Activated T-cell treated with anti-CD3 and anti-CD28 coated beads for 1 hour (primary cell): Measurements from ENCODE around the gene KLHL29.

Source experiments
- DNase-seq: peaks from one replicate; pipeline ENCODE4 v3.0.0-alpha.2; 2020; ENCODE audit warnings: low read depth

Gene KLHL29

DNA sequence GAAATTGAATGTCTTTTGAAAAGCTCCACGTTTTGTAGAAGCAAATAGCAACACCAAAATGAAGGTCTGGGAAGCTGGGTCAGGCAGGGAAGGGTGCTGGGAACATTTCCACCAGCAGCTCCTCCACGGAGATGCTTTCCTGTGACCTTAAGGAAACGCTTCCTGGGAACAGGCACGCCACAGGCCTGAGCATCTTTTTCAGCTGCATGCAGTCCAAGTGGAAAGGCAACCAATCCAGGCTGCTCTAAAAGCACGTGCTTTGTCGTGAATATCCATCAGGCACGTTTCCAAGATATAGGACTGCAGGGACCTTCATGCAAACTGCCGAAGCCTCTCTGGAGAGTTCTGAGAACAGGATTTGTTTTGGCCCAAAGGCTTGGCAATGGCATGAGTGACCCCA is 109.3 kb downstream of the KLHL29 start:
- no peak for DNase-seq

DNA sequence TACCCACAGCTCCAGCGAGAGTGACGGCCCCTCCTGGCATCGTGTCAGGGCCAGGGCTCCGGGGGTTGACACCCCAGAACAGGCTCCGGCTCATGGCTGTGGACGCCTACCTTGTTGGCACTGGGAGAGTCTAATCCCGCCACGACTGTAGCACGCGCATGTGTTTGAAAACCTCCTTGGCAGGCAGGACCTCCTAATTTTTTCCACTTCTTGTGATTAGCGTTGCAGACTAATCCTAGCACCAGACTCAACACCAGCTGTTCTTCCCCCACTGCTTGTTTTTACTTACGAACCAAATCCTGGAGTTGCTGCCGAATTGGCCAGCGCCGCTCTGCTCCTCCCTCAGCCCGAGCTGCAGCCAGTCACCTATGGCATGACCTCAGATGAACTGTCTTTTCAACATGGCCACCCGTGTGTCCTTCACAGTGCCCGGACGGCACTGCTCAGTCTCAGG is 110.7 kb downstream of the KLHL29 start:
- DNase-seq = no peak

DNA sequence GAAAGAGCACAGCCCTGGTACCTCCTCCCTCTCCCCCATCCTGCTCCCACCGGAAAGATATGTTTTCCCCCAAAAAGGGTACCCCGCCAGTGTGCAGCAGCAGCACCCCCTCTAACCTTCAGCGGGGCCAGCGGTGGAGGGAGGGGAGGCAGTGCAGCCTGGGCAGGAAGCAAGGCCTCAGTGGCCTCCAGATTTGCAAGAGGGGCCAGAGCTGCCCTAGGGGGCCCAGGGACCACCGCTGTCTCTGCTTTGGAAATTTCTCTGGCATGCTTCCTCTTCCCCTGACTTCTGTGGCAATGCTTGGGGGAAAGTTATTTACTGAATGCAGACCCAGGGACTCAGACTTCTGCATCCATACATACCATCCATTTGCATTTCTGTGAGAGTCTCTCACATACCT is 111.5 kb downstream of the KLHL29 start:
- DNase-seq = no peak

DNA sequence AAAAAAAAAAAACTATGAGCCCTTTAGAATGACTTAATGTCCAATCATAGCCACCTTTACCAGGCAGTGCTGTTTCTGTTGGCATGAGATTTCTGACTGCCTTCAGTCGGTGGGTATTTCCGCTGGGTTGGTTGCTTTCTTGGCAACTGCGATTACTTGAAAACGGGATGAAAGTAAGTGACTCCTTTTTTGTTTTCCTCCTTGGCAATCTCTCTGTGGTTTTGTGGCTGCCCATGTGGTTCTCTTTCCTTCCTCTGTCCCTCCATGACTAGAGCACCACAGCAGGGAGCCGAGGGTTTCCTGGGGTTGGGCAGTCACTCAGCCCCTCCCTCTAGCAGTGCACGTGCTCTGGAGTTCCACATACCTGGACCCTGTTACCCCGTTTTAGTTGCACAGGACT is 112.1 kb downstream of the KLHL29 start:
- no peak for DNase-seq

DNA sequence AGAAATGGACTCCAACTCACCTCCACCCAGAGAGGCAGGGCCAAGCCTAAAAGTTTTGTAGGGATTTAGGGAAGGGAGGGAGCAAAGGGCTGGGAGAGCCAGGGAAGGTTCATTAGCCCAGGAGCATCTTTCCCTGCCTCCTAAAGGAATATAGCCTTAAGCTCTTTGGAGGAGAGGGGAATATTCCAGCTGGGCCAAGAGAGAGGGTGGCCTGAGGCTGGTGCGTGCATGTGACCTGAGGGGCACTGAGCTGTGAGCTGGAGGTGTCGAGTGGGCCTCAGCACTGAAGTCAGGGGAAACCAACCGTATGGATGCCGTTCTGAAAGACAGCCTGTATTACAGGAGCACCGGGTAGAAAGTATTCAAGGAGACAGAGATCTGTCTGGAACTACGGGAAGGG is 112.6 kb downstream of the KLHL29 start:
- DNase-seq = no peak

DNA sequence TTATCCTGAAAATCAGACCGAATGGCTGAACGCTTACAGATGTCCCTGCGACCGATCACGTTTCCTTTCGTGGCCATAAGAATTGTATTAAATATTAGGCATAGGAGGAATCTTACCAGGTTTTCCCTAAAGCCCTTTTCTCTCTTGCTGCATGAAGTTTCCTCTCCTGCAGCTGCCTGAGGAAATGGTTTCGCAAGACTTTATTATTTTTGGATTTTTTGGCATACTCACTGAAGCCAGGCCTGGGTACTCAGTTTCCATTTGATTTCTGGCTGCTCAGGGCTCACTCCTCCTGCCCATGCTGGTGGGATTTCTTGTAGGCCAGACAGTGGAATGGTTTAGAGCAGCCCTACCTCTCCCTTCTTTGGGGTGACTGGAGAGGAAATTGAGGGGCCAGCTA is 114.0 kb downstream of the KLHL29 start:
- DNase-seq = no peak

DNA sequence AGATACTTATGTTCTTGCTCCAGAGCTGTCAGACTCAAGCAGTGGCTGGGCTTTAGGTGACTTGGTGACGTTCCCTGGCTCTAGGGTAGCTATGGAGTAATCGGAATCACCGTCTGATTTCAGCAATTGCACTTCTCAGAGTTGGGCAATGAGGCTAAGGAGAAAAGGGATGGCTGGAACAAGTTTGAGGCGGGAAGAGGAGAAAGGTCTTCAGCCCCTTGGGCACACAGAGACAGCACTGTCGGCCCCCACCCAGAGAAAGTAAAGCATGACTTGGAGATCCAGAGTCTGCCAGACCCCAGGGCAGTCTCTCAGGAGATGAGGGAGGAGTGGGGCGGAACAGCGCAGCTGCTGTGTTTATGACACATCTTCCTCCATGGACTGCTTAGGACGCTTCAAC is 114.5 kb downstream of the KLHL29 start:
- no peak for DNase-seq

DNA sequence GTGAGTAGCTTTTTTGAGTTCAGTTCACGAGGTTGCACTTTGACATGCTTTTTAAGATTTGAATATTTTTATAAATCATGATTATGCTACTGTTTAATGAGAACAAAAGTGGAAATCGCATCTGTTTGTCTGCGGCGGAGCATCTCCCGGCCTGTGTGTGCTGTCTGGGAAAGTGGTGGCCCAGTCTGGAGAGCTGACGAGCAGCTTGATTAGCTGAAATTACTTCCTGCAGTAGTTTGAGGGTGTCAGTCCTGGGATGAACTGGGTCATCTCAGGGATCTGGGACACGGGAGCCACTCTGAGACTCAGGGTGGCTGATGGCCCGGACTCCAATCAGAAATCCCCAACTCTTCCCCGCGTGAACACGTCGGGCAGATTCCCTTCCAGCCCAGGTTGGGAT is 115.9 kb downstream of the KLHL29 start:
- DNase-seq = no peak

DNA sequence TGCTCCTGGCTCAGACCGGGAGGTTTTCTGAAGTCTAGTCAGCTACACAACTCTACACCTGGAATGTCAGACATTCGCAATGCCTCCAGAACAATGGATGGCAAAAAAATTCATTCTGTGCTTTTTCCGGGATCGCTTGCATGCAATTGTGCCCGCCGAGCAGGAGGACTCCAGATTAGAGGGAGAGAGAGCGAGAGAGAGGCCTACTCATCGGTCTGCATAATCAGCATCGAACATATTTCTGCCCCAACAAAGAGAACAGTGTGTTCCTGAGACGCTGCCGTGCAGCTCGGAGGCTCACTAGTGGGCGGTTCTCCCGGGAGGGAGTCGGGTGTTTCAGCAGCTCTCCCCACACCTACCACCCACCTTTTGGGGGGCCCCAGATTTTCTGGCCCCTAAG is 117.1 kb downstream of the KLHL29 start:
- no peak for DNase-seq

DNA sequence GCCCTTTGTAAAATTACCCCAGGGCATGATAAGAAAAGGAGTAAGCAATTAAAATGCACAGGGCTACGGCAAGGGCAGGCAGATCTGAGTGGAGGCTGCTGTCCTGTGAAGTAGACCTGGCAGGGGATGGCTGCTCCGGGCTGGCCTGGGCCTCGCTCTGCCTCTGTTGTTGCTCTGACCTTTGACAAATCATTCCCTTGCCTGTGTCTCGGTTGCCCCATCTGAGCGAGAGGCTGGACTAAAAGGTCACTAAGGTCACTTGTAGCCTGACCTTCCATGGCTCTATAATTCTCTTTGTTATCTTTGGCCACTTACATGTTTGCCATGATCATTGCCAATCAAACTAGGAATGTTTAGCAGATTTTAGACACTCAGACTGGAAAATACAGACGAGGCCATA is 118.1 kb downstream of the KLHL29 start:
- no peak for DNase-seq

DNA sequence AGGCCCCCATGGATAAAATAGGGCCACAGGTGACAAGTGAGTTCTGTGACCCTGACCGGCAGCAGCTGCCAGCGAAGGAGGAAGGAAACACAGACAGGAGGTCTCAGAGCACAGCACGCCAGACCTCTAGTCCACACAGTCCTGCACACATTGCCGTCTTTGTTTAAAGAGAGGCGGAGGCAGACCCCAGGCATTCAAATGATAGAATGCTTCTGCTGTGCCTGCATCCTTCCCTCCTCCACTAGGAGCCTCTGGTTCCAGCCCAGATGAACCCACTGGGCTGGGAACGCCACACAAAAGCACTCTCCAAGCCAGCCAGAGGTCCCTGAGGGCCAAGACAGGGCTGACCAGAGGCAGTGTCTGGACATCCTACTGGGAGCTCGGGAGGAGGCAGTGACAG is 118.7 kb downstream of the KLHL29 start:
- DNase-seq = no peak

DNA sequence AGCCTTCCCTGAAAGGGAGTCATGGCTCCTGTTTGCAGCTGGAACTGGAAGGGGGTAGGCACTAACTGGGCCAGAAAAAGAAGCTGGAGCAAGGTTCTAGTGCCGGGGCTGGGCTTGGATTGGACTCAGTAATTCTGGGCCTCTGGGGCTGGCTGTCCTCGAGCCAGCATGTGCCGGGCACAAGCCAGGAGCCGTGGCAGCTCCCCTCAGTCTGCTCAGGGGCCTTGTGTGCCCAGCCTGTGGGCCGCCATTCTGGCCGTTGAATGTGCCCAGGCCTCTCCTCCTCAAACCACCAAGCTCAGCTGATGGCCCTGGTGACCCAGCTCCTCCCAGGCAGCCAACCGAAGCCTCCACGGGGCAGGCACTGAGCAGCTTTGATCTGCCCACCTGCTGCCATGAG is 119.6 kb downstream of the KLHL29 start:
- no peak for DNase-seq

DNA sequence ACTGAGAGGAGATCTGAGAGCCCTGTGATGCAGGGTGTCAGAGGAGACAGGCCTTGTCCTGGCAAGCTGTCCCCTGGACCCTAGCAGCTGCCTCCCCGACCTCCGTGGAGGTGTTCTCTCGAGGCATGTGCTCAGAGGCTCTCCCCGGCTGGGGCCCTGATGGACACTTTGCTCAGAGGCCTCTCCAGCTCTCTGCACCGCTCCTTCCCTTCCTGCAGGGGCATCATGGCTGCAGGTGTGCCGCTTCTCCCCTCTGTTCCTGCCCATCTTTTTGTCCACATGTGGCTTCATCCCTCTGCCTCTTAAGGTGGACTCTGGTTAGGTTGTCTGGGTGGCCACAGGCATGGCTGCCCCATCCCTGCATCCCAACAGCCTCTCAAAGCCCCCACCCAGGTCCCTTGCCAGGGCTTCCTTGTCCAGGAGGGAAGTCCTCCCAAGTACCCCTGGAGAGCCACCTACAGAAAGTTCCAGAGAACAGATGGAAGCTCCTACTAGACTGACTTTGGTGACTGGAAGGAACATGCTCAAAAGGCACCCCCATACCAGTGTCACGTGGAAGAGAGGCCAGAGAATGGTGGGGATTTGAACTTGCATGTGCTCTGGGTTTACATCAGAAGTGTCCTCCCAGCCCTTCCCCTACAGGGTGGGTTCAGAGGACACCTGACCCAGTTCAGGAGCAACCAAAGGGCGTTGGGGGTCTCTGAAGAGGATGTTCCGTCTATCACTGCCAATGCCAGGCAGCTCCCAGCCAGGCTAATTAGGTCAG is 120.4 kb downstream of the KLHL29 start:
- no peak for DNase-seq

DNA sequence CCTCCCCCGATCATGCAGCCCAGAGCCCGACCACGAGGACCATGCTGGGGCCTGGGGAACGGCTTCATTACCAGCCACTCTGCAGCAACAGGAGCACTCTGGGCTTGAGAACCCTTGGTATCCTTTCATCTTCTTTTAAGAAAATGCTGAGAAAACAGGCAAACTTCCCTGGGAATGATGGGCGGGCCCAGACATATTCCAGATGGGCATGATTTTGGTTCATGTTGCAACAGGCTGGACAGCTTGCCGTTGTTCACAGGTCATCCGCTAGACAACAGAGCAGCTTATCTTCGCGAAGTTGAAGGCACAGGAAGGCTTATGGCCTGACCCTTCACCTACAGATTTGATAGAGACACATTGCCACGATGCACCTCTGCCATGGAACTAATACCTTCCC is 121.0 kb downstream of the KLHL29 start:
- DNase-seq = no peak

DNA sequence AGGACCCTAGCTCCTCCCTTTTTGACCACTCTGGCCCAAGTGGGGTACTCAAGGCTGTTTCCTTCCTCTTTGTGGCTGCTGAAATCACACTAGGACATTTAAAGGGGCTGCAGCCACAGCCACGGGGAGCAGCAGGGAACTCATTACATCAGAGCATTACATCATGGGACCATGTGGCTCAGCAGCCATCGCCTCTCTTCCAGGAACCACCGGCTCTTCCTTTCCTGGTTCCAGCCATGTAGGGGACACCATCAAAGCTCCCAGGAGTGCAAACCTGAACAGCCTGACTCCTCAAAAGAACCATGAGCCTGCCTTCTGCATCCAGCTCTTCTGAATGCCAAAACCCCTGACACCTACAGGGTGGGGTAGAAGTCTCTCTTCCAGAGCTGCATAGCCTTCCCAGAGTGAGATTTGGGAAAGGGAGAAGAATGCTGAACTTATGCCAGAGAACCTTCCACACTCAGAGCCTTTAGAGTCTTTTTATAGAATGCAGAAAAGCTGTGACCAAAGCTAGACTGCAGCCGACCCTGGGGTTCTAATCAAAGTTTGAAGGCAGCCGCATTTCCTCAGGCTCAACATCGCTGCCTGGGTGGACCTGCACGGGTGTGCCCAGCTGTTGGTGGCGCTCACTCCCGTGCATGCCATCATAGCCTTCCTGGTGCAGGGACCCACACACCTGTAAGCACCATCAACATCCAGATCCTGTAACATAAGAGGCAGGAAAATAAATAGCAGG is 121.7 kb downstream of the KLHL29 start:
- no peak for DNase-seq

DNA sequence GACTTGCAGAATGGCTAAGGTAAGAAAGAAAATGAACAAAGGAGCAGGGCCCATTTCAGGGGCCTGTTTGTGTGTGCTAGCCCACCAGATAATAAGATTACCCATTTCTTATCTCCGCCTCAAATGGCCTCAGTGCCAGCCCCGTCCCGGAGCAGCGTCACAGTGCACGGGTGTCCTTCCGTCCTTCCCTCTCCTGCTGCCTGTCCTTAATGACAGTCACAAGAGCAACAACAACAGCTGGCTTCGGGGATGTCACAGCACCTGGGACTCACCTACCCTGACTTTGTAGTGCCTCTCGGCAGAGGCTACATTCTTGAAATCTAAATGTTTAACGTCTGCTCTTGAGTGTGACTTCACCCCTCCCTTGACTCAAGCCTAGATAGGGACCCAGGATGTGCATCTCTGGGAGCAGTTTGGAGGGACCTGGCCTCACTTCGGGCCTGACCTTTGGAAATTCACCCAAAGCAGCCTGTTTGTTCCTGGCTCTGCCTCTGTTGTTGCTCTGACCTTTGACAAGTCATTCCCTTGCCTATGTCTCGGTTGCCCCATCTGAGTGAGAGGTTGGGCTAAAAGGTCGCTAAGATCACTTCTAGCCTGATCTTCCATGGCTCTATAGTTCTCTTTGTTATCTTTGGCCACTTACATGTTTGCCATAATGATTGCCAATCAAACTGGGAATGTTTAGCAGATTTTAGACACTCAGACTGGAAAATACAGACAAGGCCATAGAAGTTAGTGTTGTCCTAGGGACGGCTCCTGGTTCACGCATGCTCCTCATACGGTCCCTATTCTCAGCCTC is 122.5 kb downstream of the KLHL29 start:
- no peak for DNase-seq

DNA sequence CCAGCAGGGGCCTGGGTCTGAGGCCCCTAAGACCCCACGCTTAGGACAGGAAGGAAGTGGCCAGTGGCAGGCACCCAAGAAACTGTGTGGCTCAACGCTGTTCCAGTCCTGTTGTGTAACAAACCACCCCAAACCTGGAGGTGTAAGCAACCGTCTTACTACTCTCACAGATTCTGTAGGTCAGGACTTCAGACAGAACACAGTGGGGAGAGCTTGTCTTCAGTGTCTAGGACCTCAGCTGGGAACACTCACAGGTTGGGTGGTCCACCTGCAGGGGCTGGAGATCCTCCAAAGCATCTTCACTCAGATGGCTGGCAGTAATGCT is 123.0 kb downstream of the KLHL29 start:
- DNase-seq = no peak

DNA sequence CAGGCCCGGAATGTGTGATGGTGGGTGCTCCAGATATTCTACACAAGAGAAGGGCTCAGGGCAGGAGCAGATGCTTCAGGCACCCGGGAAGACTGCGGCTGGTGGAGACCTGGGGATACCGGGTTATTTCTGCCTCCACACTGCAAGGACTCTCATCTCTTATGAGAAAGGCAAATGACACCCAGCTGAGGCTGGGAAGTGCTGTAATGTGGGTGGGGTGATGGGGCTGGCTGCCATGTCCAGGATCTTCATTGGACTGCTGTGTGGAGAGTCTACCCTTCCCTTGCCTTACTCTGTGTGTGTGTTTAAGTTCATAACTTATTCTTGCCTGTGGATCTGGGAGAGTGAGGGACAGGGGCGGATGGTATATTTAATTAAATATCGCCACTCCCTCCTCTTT is 124.1 kb downstream of the KLHL29 start:
- DNase-seq = no peak

DNA sequence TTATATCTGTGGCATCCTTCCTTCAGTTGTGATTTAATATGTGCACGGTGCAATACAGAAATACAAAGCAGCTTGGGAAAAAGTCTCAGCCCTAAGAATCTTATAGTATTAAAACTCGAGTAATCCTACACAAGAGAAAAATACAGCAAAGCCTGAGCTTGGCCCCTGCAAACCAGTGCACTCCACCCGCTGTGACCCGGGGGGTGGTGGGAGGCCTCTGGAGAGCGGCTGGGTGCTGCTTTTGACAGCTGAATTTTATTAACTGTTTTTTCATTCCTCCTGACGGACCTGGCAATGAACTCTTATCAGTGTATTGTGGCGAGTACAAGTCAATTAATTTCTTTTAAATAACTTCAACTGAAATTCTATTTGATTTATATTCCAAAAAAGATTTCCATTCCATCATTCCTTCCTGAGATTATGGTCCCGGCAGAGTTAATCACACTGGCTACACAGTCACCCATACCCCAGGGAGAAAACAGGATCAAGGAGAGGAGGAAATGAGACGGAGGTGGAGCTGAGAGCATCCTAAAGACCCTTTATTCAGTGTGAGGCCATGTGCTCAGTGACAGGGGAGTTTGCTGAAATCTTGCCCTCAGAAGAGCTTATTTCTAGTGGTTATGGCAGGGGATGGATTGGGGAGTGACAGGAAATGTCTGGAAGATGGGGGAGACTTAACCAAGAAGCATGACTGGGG is 124.8 kb downstream of the KLHL29 start:
- DNase-seq = no peak

DNA sequence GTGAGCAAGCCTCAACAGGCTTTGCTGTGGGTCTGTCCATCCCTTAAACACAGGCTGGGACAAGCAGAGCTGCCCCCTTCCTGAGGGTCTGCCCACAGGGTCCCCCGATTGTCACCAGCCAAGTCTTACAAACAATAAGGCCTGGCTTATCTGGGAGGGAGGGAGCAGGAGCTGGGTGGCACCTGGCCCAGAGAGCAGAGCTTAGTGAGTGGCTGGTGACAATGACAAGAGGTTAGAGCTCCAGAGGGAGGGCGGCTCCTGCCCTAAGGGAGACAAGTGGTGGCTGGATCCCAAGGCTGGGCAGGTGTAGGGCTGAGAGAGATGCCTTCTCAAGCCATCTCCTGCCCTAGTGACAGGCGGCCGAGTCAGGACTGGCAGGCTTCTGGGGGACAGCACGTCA is 125.5 kb downstream of the KLHL29 start:
- DNase-seq = no peak

DNA sequence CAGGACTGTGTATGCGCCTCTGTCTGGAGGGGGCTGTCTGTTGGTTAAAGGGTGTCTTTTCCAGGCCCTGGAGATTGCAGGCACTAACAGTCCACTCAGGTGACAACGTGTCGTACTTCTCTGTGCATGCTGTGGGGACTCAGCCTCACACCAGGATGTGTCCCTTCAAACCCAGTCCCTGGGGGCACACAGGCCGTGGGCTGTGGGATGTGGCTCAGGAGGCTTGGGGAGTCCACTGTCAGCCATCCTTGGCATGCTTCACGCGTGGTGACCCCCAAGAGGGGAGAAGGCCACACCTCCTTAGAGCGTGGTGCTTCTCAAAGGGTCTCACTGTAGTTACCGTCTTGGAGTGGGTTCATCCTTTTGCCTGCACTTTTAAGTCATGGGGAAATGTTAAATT is 127.8 kb downstream of the KLHL29 start:
- no peak for DNase-seq

DNA sequence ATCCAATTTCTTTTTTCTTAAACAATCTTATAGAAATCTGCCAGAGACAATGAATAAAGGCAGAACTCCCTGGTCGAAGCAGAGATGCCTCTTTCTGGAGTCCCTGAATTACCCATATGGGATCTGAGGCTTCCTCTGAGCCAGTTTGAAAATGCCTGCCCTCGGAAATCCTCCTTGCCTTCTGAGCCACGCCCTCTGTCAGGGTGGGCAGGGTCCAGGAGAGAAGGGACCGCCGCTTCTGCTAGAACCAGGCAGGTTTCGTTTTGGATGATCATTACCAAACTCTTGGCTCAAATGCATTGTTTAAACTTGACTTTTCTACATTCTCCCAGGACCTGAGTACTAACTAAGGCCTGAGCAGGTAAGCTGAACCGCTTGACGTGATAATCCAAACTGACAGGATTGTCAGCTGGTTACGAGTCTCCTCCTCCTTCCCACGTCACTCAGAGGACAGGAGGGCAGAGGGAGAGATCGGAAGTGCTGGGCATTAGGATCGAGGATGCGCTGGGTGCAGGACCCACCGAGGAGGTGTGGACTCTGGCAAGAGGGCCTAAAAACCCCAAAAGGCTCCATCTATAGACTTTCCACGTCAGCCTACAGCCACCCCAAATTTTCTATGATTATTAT is 128.4 kb downstream of the KLHL29 start:
- no peak for DNase-seq
